HepG2 (cell line): ENCODE measurements around the gene ARAP1. TPM values are rescaled to one million over a fixed set of nuclear protein-coding genes. Genes with fewer than 3 reads are reported as not detected.

ENCODE experiments used
- AGO2 ChIP-seq: fragments of 200-400 bp; formaldehyde crosslinking; optimal IDR thresholded peaks from 2 replicates; pipeline ENCODE3; 2017; ENCODE audit warnings: mild to moderate bottlenecking, low read depth, low read length, moderate library complexity
- CBFB ChIP-seq: sonication (generic); formaldehyde crosslinking; IDR thresholded peaks from 2 replicates; pipeline ENCODE4 v1.4.0; 2020; ENCODE audit warnings: missing genetic modification reagents
- MAZ ChIP-seq, 2 experiments: sonication (generic) in 1 of 2; formaldehyde crosslinking in 1 of 2; IDR thresholded peaks; 2 replicates each; pipeline versions ENCODE4 v1.5.0 to v1.6.1; 2012 to 2020; ENCODE audit warnings: low read depth in 2 of 2, mild to moderate bottlenecking in 2 of 2, borderline replicate concordance in 1 of 2, improper control_type of control experiment in 1 of 2, low read length in 1 of 2, missing genetic modification reagents in 1 of 2, moderate library complexity in 1 of 2
- RORA ChIP-seq: sonication (generic); formaldehyde crosslinking; IDR thresholded peaks from 2 replicates; pipeline ENCODE4 v1.5.0; 2020; ENCODE audit warnings: mild to moderate bottlenecking, missing genetic modification reagents, moderate library complexity
- ZFX ChIP-seq: sonication (generic); formaldehyde crosslinking; IDR thresholded peaks from 2 replicates; pipeline ENCODE4 v1.4.0; 2020; ENCODE audit warnings: mild to moderate bottlenecking, low read depth, missing genetic modification reagents, moderate library complexity
- ZNF607 ChIP-seq: sonication (generic); formaldehyde crosslinking; IDR thresholded peaks from 2 replicates; pipeline ENCODE4 v1.5.1; 2020; ENCODE audit warnings: missing genetic modification reagents, mild to moderate bottlenecking, borderline replicate concordance
- polyA plus RNA-seq, 8 experiments: library from polyadenylated mRNA; depleted of rRNA in 3 of 8; stranded (reverse) in 7 of 8; unstranded in 1 of 8; fragments of >200 nt; fragmentation: Illumina TruSeq in 4 of 8; extraction: Trizol in 4 of 8; gene quantifications; 2 replicates each; pipeline versions ENCODE4 v1.2.1 to v1.2.3, GENCODE V29; 2011 to 2016; ENCODE audit warnings: low read depth in 4 of 8, missing spikeins in 1 of 8, mixed read lengths in 1 of 8; ENCODE audit not compliant: insufficient read depth in 1 of 8
- total RNA-seq, 5 experiments: library from RNA; depleted of rRNA; stranded (reverse); fragments of >200 nt; fragmentation: Illumina TruSeq; extraction: Trizol; gene quantifications; 2 replicates each; pipeline ENCODE4 v1.2.3, GENCODE V29; 2016; ENCODE audit warnings: low read depth in 1 of 5
- TF ChIP-seq, protein P1 (sequence below): sonication (generic); formaldehyde crosslinking; IDR thresholded peaks from 2 replicates; pipeline ENCODE4 v1.4.0; 2020; ENCODE audit warnings: missing genetic modification reagents
- TF ChIP-seq, protein P2 (sequence below): sonication (generic); formaldehyde crosslinking; IDR thresholded peaks from 2 replicates; pipeline ENCODE4 v1.5.0; 2020; ENCODE audit warnings: mild to moderate bottlenecking, missing genetic modification reagents, borderline replicate concordance
- TF ChIP-seq, protein P3 (sequence below): sonication (generic); formaldehyde crosslinking; IDR thresholded peaks from 2 replicates; pipeline ENCODE4 v1.8.1; 2023; ENCODE audit warnings: mild to moderate bottlenecking, inconsistent platforms, moderate library complexity, missing genetic modification reagents, borderline replicate concordance
- TF ChIP-seq, protein P4 (sequence below): IDR thresholded peaks from 2 replicates; pipeline ENCODE4 v1.4.0; 2020; ENCODE audit warnings: mild to moderate bottlenecking, missing genetic modification reagents
- TF ChIP-seq, protein P5 (sequence below): sonication (generic); formaldehyde crosslinking; conservative IDR thresholded peaks from 2 replicates; pipeline ENCODE4 v1.8.0; 2022; ENCODE audit warnings: mild to moderate bottlenecking, moderate library complexity, missing genetic modification reagents
- TF ChIP-seq, protein P6 (sequence below): sonication (generic); formaldehyde crosslinking; IDR thresholded peaks from 2 replicates; pipeline ENCODE4 v1.8.1; 2023; ENCODE audit warnings: missing genetic modification reagents, mild to moderate bottlenecking, borderline replicate concordance
- TF ChIP-seq, protein P7 (sequence below): IDR thresholded peaks from 2 replicates; pipeline ENCODE4 v1.6.1; 2016

The ARAP1 gene
- total and polyA plus RNA-seq, 2 of the 13 experiments (the other 11 are each of a cell fraction or from before 2014, with no cell fraction given): 43.2 to 55.5 TPM

DNA sequence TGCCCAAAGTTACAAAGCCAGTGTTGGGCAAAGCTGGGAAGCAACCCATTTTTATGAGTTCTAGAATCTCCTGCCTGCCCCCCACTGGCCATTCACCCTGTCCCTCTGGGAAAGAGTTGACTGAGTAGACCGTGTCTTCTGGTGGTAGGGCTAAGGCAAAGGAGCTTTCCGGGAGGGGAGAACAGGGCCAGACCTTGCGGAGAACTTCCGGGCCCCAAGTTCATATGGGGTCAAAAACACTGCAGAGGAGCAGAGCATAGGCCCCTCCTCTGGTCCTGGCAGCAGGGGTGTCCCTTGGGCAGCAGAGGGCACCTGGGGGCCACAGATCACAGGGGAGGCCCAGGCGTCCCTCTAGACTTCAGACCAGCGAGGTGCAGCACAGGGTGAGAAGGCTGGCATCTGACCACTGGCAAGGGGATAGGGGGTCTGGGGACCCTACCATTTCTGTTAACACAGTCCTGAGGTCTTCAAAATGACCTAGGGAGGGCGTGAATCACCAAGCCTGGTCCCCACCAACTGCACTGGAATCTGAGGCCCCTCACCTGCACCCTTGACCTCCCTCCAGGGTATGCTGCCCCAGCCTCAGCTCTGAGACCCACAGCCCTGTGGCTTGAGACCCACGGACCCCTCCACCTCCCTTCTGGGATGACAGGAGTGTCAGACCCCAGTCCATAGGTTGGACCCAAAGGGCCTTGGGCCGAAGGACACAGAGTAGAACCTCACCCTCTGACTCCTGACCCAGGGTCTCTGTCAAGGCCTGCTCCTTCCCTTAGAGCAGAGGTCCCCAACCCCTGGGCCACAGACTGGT is 1.3 kb upstream of the ARAP1 start (continued):
- TF ChIP-seq, protein P1, sequence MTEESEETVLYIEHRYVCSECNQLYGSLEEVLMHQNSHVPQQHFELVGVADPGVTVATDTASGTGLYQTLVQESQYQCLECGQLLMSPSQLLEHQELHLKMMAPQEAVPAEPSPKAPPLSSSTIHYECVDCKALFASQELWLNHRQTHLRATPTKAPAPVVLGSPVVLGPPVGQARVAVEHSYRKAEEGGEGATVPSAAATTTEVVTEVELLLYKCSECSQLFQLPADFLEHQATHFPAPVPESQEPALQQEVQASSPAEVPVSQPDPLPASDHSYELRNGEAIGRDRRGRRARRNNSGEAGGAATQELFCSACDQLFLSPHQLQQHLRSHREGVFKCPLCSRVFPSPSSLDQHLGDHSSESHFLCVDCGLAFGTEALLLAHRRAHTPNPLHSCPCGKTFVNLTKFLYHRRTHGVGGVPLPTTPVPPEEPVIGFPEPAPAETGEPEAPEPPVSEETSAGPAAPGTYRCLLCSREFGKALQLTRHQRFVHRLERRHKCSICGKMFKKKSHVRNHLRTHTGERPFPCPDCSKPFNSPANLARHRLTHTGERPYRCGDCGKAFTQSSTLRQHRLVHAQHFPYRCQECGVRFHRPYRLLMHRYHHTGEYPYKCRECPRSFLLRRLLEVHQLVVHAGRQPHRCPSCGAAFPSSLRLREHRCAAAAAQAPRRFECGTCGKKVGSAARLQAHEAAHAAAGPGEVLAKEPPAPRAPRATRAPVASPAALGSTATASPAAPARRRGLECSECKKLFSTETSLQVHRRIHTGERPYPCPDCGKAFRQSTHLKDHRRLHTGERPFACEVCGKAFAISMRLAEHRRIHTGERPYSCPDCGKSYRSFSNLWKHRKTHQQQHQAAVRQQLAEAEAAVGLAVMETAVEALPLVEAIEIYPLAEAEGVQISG (CRISPR knock-in tag): peak; percentile 42; the same call in 1 of the 2 replicates
- TF ChIP-seq MAZ (IDR thresholded peaks at IDR 0.05; ENCODE audit: borderline replicate concordance, low read depth, low read length): 0 out of 2 replicates have a peak, but pooled peaks have one; percentile 27
- TF ChIP-seq MAZ (CRISPR knock-in tag; IDR thresholded peaks at IDR 0.05; ENCODE audit: low read depth): no peak
- TF ChIP-seq ZFX (CRISPR knock-in tag): peak; percentile 13; the same call in 1 of the 2 replicates
- no peak for TF ChIP-seq ZNF607 (CRISPR knock-in tag)
- no peak for TF ChIP-seq CBFB (CRISPR knock-in tag)
- TF ChIP-seq, protein P2, sequence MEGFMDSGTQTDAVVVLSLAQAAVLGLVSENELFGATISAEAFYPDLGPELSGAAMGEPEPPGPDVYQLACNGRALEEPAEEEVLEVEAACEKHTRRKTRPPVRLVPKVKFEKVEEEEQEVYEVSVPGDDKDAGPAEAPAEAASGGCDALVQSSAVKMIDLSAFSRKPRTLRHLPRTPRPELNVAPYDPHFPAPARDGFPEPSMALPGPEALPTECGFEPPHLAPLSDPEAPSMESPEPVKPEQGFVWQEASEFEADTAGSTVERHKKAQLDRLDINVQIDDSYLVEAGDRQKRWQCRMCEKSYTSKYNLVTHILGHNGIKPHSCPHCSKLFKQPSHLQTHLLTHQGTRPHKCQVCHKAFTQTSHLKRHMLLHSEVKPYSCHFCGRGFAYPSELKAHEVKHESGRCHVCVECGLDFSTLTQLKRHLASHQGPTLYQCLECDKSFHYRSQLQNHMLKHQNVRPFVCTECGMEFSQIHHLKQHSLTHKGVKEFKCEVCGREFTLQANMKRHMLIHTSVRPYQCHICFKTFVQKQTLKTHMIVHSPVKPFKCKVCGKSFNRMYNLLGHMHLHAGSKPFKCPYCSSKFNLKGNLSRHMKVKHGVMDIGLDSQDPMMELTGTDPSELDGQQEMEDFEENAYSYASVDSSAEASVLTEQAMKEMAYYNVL: no peak
- TF ChIP-seq AGO2: peak; percentile 77
- TF ChIP-seq, protein P3, sequence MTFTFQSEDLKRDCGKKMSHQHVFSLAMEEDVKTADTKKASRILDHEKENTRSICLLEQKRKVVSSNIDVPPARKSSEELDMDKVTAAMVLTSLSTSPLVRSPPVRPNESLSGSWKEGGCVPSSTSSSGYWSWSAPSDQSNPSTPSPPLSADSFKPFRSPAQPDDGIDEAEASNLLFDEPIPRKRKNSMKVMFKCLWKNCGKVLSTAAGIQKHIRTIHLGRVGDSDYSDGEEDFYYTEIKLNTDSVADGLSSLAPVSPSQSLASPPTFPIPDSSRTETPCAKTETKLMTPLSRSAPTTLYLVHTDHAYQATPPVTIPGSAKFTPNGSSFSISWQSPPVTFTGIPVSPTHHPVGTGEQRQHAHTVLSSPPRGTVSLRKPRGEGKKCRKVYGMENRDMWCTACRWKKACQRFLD (CRISPR knock-in tag): no peak
- TF ChIP-seq, protein P4, sequence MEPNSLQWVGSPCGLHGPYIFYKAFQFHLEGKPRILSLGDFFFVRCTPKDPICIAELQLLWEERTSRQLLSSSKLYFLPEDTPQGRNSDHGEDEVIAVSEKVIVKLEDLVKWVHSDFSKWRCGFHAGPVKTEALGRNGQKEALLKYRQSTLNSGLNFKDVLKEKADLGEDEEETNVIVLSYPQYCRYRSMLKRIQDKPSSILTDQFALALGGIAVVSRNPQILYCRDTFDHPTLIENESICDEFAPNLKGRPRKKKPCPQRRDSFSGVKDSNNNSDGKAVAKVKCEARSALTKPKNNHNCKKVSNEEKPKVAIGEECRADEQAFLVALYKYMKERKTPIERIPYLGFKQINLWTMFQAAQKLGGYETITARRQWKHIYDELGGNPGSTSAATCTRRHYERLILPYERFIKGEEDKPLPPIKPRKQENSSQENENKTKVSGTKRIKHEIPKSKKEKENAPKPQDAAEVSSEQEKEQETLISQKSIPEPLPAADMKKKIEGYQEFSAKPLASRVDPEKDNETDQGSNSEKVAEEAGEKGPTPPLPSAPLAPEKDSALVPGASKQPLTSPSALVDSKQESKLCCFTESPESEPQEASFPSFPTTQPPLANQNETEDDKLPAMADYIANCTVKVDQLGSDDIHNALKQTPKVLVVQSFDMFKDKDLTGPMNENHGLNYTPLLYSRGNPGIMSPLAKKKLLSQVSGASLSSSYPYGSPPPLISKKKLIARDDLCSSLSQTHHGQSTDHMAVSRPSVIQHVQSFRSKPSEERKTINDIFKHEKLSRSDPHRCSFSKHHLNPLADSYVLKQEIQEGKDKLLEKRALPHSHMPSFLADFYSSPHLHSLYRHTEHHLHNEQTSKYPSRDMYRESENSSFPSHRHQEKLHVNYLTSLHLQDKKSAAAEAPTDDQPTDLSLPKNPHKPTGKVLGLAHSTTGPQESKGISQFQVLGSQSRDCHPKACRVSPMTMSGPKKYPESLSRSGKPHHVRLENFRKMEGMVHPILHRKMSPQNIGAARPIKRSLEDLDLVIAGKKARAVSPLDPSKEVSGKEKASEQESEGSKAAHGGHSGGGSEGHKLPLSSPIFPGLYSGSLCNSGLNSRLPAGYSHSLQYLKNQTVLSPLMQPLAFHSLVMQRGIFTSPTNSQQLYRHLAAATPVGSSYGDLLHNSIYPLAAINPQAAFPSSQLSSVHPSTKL (CRISPR knock-in tag): no peak
- TF ChIP-seq RORA (CRISPR knock-in tag): no peak
- TF ChIP-seq, protein P5, sequence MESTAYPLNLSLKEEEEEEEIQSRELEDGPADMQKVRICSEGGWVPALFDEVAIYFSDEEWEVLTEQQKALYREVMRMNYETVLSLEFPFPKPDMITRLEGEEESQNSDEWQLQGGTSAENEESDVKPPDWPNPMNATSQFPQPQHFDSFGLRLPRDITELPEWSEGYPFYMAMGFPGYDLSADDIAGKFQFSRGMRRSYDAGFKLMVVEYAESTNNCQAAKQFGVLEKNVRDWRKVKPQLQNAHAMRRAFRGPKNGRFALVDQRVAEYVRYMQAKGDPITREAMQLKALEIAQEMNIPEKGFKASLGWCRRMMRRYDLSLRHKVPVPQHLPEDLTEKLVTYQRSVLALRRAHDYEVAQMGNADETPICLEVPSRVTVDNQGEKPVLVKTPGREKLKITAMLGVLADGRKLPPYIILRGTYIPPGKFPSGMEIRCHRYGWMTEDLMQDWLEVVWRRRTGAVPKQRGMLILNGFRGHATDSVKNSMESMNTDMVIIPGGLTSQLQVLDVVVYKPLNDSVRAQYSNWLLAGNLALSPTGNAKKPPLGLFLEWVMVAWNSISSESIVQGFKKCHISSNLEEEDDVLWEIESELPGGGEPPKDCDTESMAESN (CRISPR knock-in tag): no peak
- TF ChIP-seq, protein P6, sequence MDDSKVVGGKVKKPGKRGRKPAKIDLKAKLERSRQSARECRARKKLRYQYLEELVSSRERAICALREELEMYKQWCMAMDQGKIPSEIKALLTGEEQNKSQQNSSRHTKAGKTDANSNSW (CRISPR knock-in tag): no peak
- TF ChIP-seq, protein P7, sequence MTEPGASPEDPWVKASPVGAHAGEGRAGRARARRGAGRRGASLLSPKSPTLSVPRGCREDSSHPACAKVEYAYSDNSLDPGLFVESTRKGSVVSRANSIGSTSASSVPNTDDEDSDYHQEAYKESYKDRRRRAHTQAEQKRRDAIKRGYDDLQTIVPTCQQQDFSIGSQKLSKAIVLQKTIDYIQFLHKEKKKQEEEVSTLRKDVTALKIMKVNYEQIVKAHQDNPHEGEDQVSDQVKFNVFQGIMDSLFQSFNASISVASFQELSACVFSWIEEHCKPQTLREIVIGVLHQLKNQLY: no peak
